ENCODE measurements around the gene GASK1A. TPM values are rescaled to one million over a fixed set of nuclear protein-coding genes. Genes with fewer than 3 reads are reported as not detected.
"Not testable (repeated sequence)": the region's sequence is repeated elsewhere in the genome, so short reads cannot be mapped to it uniquely, and the experiment has no call there.

GASK1A gene
- 4.4 TPM for polyA plus RNA-seq (ENCODE audit: insufficient read length)

- no peak for DNase-seq (ENCODE audit: low read depth)
These were observed at the start of gene GASK1A for GRCh38 chr3:42979044-42979972. Gene GASK1A, plus strand, starts transcription at chr3:42979311. Its CDS starts 332 bp downstream, at chr3:42979643.

- no peak for DNase-seq (ENCODE audit: low read depth)
These were observed 45.0 kb upstream of the GASK1A start for GRCh38 chr3:42934111-42934510.

DNA sequence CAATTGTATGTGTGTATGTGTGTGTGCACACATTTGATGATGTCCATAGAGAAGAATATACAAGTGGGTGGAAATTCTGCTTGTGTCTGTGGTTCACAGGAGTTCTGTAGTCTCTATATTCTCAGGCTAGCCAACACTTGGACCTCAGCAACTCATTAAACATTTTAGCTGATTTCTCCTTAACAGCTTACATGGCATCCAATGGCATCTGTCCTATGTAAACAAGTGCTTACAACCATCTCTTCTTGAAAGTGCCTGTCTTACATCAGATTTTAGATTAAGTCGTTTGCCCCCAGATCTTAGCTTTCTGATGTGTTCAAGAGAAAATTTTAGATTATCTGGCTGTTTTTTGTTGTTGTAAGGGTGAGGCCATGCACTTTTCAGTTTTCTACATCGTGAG lies 44.2 kb upstream of the GASK1A start:
- no peak for DNase-seq (ENCODE audit: low read depth)

GRCh38 chr3:42935472-42935871 lies 43.6 kb upstream of the GASK1A start:
- DNase-seq (ENCODE audit: low read depth): no peak

DNA sequence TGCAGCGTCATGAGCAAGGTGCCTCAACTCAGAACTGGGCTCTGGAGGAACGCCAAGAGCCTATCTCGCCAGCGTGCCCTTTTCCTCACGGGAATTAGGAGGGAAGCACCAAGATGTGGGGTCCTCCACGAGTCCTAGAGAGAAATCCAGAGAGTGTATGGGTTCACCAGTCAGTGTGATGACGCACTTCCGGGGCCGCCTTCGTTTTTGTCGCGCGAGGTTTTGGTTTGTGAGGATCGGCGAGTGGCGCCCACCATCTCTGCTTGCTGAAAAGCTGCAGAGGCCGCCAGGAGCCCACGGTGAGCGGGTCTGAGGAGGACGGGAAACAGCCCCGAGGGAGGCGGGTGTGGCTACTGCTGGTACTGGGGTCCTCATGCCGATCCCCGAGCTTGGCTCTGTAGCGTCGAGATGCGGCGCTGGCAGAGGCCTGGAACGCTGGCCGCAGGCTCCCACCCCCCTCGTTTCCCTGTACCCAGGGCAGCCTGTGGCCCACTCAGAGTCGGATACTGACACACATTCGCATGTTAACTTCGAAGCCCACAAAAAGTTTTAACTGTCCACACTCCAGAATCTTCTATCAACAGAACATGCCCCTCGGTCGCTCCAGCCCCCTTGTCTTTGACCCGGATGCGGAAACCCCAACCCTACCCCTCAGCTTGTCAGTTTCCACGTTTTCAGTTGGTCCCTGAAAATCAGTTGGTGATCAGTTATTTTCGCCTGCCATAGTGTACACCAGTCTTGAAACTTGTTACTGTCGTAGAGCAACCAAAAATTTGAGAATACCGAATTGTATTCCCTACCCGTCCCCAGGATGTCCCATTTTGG lies 42.7 kb upstream of the GASK1A start:
- peak; percentile 5 for DNase-seq (ENCODE audit: low read depth)

- no peak for DNase-seq (ENCODE audit: low read depth)
These were observed 41.8 kb upstream of the GASK1A start for GRCh38 chr3:42937334-42937733.

DNA sequence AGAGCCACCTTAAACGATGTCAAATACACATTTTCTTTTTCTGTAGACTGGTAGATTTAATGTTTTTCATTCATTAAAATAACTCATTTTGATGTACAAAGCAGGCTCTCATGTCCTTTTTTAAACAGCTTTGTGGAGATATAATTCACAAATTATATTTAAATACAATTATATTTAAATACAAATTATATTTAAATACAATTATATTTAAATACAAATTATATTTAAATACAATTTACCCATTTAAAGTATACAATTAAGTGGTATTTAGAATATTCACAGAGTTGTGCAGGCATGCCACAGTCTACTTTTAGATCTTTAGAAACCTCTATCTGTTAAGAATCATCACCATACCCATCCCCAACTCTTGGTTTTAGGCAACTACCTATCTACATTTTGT lies 36.4 kb upstream of the GASK1A start:
- DNase-seq (ENCODE audit: low read depth): no peak

DNA sequence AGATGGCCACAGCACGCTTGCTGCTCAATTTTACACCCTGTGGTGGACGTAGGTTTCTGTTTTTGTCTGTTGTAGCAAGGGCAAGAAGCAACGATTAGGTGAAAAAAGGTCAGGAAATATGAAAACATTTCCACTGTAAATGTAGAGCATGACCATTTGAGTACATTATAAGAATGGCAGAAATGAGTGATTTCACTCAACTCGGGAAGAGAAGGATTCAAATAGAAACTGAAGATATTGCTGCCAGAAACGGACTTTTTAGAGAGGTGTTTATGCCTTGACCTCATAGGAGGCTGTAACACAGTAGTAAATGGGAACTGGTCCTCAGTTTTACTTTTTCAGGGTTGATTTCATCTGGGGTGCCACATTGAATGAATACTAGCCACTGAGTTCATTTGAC lies 33.1 kb upstream of the GASK1A start:
- no peak for DNase-seq (ENCODE audit: low read depth)

GRCh38 chr3:42957573-42957972 lies 21.5 kb upstream of the GASK1A start:
- no peak for DNase-seq (ENCODE audit: low read depth)

DNA sequence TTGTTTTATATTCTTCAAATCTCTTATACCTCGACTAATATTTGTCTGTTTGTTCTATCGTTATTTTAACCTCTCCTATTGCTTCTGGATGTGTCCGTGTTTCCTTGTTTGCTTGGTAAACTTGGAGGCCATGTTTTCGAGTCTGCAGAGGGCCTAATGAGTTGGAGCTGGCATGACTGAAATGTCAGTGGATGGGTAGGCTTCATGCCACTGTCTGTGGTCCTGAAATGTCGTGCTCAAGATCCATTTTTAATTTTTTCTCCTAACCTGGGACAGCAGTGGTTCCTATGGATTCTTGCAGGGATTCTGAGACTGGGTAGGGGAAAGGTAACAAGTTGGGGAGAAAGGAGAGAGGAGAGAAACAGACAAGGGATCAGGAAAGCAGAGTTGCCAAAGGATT lies 18.8 kb upstream of the GASK1A start:
- no peak for DNase-seq (ENCODE audit: low read depth)

GRCh38 chr3:42960786-42961185 lies 18.3 kb upstream of the GASK1A start:
- DNase-seq (ENCODE audit: low read depth): no peak

DNA sequence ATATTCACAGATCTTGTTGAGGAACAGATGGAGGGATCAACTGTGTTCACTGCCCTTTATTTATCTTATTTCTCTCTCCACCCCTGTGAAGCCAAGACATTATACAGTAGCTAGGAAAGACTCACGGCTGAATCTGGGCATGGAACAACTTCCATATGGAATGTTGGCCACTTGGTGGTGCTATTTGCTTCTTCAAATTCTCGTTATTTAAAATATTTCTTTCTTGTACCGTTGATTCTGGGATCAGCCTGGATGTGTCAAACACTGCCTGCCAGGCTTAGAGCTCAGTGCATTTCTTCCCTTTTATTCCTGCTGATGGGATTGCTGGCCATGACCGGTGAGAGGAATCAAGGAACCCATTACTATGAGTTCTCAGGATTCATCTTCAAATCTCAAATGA lies 17.5 kb upstream of the GASK1A start:
- DNase-seq (ENCODE audit: low read depth): peak; percentile 52

DNA sequence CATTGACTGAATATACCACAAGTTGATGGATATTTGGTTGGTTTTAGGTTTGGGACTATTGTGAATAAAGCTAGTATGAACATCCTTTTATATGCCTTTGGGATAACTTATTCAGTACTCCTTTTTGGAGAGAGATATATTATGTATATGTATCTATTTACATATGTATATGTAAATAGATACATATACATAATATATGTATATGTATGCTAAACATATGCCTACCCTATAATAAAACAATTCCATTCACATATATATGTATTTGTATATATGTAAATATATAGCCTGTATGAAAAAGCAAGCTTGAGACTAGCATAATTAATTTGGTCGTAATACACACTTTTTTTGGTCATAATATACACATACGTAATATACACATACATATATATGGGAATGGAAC lies 15.8 kb upstream of the GASK1A start:
- DNase-seq (ENCODE audit: low read depth): no peak

GRCh38 chr3:42964266-42964665 lies 14.8 kb upstream of the GASK1A start:
- no peak for DNase-seq (ENCODE audit: low read depth)

- no peak for DNase-seq (ENCODE audit: low read depth)
These were observed 8.6 kb upstream of the GASK1A start for GRCh38 chr3:42970557-42970956.

DNA sequence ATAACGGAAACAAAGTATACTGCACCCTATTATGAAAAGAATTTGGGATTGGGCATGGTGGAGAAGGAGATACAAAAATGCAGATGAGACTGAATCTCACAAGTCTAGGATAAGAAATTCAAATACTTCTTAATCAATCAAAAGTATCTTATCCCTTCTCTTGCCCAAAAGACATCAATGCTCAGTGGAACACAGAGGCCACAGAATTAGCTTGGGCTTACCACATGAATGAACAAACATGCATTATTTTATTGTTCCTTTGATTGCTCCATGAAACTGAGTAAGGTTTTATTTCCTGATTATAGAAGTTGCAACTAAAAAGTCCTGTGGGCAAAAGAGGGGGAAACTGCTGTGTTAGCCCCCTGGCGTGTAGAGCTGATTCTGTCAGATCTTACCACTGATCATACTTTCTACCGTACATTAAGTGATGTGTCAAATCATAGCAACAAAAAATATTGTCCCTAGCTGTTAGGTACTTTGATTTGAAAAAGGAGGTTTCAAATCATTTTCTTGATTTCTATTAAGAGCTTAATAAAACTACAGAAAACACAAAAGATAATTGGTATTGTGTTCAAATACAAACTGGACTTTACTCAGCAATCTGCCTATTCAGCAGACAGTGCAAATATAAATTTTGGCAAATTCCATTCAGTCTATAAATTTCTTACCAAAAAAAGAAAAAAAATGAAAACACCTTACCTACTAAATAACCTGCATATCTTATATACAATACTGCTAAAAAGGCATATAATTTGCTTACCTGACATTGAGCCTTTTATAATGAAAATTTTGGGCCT lies 7.9 kb upstream of the GASK1A start:
- DNase-seq (ENCODE audit: low read depth): no peak

DNA sequence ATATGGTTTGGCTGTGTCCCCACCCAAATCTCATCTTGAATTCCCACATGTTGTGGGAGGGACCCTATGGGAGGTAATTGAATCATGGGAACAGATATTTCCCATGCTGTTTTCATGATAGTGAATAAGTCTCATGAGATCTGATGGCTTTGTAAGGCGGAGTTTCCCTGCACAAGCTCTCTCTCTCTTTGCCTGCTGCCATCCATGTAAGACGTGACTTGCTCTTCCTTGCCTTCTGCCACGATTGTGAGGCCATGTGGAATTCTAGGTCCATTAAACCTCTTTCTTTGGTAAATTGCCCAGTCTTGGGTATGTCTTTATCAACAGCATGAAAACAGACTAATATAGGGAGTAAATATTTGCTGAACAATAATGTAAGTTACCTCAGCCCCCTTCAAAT lies 4.2 kb upstream of the GASK1A start:
- not testable (repeated sequence) for DNase-seq (ENCODE audit: low read depth)

- DNase-seq (ENCODE audit: low read depth): no peak
These were observed 3.7 kb upstream of the GASK1A start for GRCh38 chr3:42975456-42975855.

DNA sequence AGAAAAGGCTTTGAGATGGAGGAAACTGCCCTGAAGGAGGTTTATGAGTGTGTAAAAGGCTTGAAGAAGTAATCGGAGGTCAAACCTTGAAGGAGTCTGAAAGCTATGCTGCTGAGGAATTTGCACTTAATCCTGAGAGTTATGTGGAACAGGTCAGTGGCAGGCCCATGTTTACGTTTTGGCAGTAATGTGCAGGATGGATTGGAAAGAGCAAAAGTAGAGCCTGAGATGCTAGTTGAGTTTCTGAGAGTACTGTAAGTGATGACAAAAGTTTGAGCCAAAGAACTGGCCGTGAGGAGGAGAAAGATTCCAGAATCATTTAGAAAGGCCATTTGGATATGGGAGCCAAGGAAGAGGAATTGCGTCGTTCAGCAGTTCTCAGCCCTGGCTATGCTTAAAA lies 3.2 kb upstream of the GASK1A start:
- DNase-seq (ENCODE audit: low read depth): no peak

GRCh38 chr3:42980209-42980608 lies 1.1 kb downstream of the GASK1A start:
- no peak for DNase-seq (ENCODE audit: low read depth)

DNA sequence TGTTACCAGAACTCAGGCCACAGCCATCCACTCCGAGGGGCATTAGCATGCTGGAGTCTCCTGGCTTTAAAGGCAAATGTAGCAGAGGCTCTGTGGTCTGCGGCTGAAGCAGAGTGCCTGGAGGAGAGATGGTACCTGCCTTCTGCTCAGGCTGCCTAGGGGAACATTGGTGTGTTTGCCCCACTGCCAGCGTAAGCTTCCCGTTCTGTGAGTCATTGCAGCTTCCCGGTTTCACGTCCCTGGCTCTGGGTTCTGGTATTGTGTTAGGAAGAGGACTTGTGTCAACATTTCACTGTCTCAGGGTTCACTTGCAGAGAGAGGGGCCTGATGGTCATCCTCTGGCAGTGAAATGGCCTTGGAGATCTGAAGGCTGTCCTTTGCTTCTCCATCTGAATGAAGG lies 1.8 kb downstream of the GASK1A start:
- DNase-seq (ENCODE audit: low read depth): no peak
